GM12891 (cell line): ENCODE results near the gene IGFN1.

Source experiments
- PAX5 ChIP-seq: IDR thresholded peaks from 2 replicates; pipeline ENCODE4 v1.6.1; 2011; ENCODE audit warnings: low read length, moderate library complexity, mild to moderate bottlenecking; ENCODE audit not compliant: insufficient read depth, severe bottlenecking
- POLR2A ChIP-seq: IDR thresholded peaks from 2 replicates; pipeline ENCODE4 v1.6.1; 2011; ENCODE audit warnings: low read depth, low read length, control low read depth
- POLR2AphosphoS5 ChIP-seq: IDR thresholded peaks from 2 replicates; pipeline ENCODE4 v1.6.1; 2011; ENCODE audit warnings: low read depth, low read length, control low read depth
- POU2F2 ChIP-seq: IDR thresholded peaks from 2 replicates; pipeline ENCODE4 v1.6.1; 2011; ENCODE audit warnings: low read depth, mild to moderate bottlenecking, control low read depth, low read length, moderate library complexity
- SPI1 ChIP-seq: IDR thresholded peaks from 2 replicates; pipeline ENCODE4 v1.6.1; 2011; ENCODE audit warnings: low read depth, low read length, control low read depth
- TAF1 ChIP-seq: IDR thresholded peaks from 2 replicates; pipeline ENCODE4 v1.6.1; 2011; ENCODE audit warnings: low read depth, low read length, control low read depth

DNA sequence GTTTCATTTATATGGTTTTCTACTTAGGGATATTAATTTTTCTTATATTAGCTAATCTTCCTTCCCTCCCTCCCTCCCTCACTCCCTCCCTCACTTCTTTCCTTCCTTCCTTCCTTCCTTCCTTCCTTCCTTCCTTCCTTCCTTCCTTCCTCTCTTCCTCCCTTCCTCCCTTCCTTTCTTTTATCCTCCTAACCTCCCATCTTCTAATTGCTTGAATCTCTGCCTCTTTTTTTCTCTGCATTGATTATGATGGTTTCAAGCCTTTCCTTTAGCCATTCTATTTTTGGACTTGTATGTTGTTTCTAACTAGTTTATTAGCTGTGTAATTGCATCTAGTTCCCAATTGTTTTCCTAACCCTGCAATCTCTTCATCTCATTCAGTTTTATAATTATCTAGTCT, 75.7 kb downstream of the IGFN1 start:
- TF ChIP-seq PAX5 (no peak), POLR2A (no peak), POLR2AphosphoS5 (no peak), TAF1 (no peak), SPI1 (no peak), POU2F2 (no peak)
